K562 (cell line): Measurements from ENCODE around the gene MYL6B. TPM values are rescaled to one million over a fixed set of nuclear protein-coding genes. Genes with fewer than 3 reads are reported as not detected.
A peak's percentile ranks its signal among the peaks of the same experiment; 100 is the strongest.

Experiments
- ATF4 ChIP-seq: fragments of 450-650 bp; formaldehyde crosslinking; IDR thresholded peaks from 2 replicates; pipeline ENCODE4 v1.4.0; 2022; ENCODE audit warnings: mild to moderate bottlenecking, moderate library complexity
- DEAF1 ChIP-seq: fragments of 450-650 bp; formaldehyde crosslinking; IDR thresholded peaks from 2 replicates; pipeline ENCODE4 v1.4.0; 2020; ENCODE audit warnings: mild to moderate bottlenecking, moderate library complexity
- HDAC8 ChIP-seq: fragments of 450-650 bp; IDR thresholded peaks from 2 replicates; pipeline ENCODE4 v1.6.1; 2016; ENCODE audit warnings: mild to moderate bottlenecking, missing genetic modification characterization, moderate library complexity, missing compliant biosample characterization
- MLX ChIP-seq, 2 experiments: fragments of 450-650 bp in 1 of 2; sonication (generic) in 1 of 2; formaldehyde crosslinking; conservative IDR thresholded peaks; 2 replicates each; pipeline versions ENCODE4 v1.4.0 to v1.8.1; 2020 to 2022; ENCODE audit warnings: mild to moderate bottlenecking in 1 of 2, missing genetic modification reagents in 1 of 2
- NR3C1 ChIP-seq: sonication (generic); formaldehyde crosslinking; IDR thresholded peaks from 2 replicates; pipeline ENCODE4 v1.8.1; 2022; ENCODE audit warnings: missing genetic modification reagents
- POLR2AphosphoS2 ChIP-seq: IDR thresholded peaks from 2 replicates; pipeline ENCODE4 v1.6.1; 2012; ENCODE audit warnings: low read length, improper control_type of control experiment
- PTRF ChIP-seq: fragments of 450-650 bp; IDR thresholded peaks from 2 replicates; pipeline ENCODE4 v1.6.1; 2016; ENCODE audit warnings: mild to moderate bottlenecking, missing genetic modification characterization, missing compliant biosample characterization
- ZNF318 ChIP-seq, 2 experiments: fragments of 450-650 bp; IDR thresholded peaks; 2 replicates each; pipeline ENCODE4 v1.6.1; 2016; ENCODE audit warnings: mild to moderate bottlenecking in 2 of 2, borderline replicate concordance in 1 of 2, low read depth in 1 of 2, moderate library complexity in 1 of 2
- ZNF347 ChIP-seq: fragments of 450-650 bp; formaldehyde crosslinking; IDR thresholded peaks from 2 replicates; pipeline ENCODE4 v1.4.0; 2020; ENCODE audit warnings: low read depth, mild to moderate bottlenecking, moderate library complexity
- ZNF696 ChIP-seq: fragments of 250-450 bp; sonication (Bioruptor Pico); conservative IDR thresholded peaks from 2 replicates; pipeline ENCODE4 v1.4.0; 2020; ENCODE audit warnings: mild to moderate bottlenecking, moderate library complexity
- ZNF707 ChIP-seq: fragments of 250-450 bp; sonication (Bioruptor Pico); conservative IDR thresholded peaks from 2 replicates; pipeline ENCODE4 v1.8.0; 2022; ENCODE audit warnings: inconsistent platforms, mild to moderate bottlenecking, moderate library complexity
- polyA plus RNA-seq, 8 experiments: library from polyadenylated mRNA; depleted of rRNA in 4 of 8; stranded (reverse) in 5 of 8; unstranded in 3 of 8; fragments of >200 nt; fragmentation: Nextera tagmentation in 2 of 8; fragmentation: Illumina TruSeq in 1 of 8; extraction: Ambion mirVana in 2 of 8; extraction: Trizol in 1 of 8; gene quantifications; 2 replicates each; pipeline versions ENCODE4 v1.2.1 to v1.2.3, GENCODE V29; 2011 to 2014; ENCODE audit warnings: inconsistent platforms in 1 of 8, missing spikeins in 1 of 8
- total RNA-seq, 7 experiments: library from RNA; depleted of rRNA in 6 of 7; stranded (reverse); fragments of >200 nt in 6 of 7; fragmentation: Illumina TruSeq in 2 of 7; extraction: Trizol in 2 of 7; gene quantifications; 2 replicates each; pipeline versions ENCODE4 v1.2.1 to v1.2.3, GENCODE V29; 2011 to 2021; ENCODE audit warnings: low replicate concordance in 1 of 7

Gene MYL6B
- total and polyA plus RNA-seq, 9 of the 15 experiments (the other 6 are each of a cell fraction or from before 2014, with no cell fraction given), result 42.8 to 77.3 (median 68.6) TPM

GRCh38 chr12:56158029-56158925 is 5.9 kb downstream of the MYL6B start, which contains the start of gene MYL6 (continued):
- TF ChIP-seq ZNF318 (IDR thresholded peaks at IDR 0.05; ENCODE audit: borderline replicate concordance in 1 of 2, low read depth in 1 of 2) (peak in 1 of 2 experiments; percentile 24; a peak in 1 of 4 replicates), ATF4 (peak; percentile 61), PTRF (tag) (no peak), POLR2AphosphoS2 (peak; percentile 96), NR3C1 (CRISPR knock-in tag) (no peak), ZNF696 (CRISPR knock-in tag) (no peak), ZNF347 (no peak), HDAC8 (tag) (no peak), MLX (CRISPR knock-in tag; conservative IDR thresholded peaks at IDR 0.05) (no peak; a peak in 1 of 4 replicates), ZNF707 (CRISPR knock-in tag) (peak; percentile 63), DEAF1 (CRISPR knock-in tag) (no peak; the same call in 1 of the 2 replicates)
